GM23338 (cell line): ENCODE measurements around the gene CEND1.

Experiments used
- EZH2 ChIP-seq: fragments of 200-600 bp; sonication (generic); IDR thresholded peaks from one replicate; pipeline ENCODE4 v1.8.0; 2017; ENCODE audit warnings: antibody characterized with exemption, mild to moderate bottlenecking, low read depth; ENCODE audit not compliant: unreplicated experiment
- POLR2AphosphoS5 ChIP-seq: IDR thresholded peaks from 2 replicates; pipeline ENCODE4 v1.6.1; 2016; ENCODE audit warnings: antibody characterized with exemption, low read depth
- TF ChIP-seq, protein P1 (sequence below), 2 experiments: fragments of 200-600 bp in 1 of 2; sonication (generic) in 1 of 2; conservative IDR thresholded peaks; 2 replicates each; pipeline versions ENCODE4 v1.5.1 to v1.6.1; 2016 to 2017; ENCODE audit warnings: antibody characterized with exemption in 2 of 2, low read depth in 2 of 2, mild to moderate bottlenecking in 2 of 2, moderate library complexity in 1 of 2
- TF ChIP-seq, protein P2 (sequence below): IDR thresholded peaks from one replicate; pipeline ENCODE4 v1.6.1; 2018; ENCODE audit warnings: antibody characterized with exemption; ENCODE audit not compliant: unreplicated experiment

DNA sequence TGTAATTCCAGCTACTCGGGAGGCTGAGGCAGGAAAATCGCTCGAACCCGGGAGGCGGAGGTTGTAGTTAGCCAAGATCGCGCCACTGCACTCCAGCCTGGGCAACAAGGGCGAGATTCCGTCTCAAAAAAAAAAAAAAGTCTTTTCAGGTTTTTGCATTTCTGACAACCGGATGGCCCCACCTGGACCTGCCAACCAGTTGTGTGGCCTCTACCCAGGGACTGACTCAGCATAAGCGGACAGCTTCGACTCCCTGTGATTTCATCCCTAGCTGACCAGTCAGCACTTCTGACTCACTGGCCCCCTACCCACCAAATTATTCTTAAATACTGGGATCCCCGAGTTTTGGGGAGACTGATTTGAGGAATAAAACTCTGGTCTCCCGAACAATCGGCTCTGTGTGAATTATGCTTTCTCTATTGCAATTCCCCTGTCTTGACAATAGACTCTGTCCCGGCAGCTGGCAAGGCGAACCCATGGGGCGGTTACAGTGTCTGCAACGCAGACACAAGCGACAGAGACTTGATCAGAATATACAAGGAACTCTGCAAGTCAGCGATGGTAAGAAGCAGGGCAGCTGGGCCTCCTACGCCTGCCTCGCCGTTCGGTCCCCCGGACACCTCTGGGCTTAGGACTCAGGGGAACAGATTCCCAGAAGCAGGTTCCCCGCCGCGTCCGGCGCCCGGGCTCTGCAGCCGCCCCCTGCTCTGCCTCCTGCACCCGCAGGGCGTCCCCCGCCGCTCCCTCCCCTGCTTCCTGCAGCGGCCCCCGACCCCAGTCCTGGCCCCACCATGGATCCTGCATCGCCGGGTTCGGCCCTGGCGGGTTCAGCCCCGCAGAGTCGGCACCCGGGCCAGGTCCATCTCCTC lies 43.4 kb downstream of the CEND1 start:
- TF ChIP-seq, protein P1, sequence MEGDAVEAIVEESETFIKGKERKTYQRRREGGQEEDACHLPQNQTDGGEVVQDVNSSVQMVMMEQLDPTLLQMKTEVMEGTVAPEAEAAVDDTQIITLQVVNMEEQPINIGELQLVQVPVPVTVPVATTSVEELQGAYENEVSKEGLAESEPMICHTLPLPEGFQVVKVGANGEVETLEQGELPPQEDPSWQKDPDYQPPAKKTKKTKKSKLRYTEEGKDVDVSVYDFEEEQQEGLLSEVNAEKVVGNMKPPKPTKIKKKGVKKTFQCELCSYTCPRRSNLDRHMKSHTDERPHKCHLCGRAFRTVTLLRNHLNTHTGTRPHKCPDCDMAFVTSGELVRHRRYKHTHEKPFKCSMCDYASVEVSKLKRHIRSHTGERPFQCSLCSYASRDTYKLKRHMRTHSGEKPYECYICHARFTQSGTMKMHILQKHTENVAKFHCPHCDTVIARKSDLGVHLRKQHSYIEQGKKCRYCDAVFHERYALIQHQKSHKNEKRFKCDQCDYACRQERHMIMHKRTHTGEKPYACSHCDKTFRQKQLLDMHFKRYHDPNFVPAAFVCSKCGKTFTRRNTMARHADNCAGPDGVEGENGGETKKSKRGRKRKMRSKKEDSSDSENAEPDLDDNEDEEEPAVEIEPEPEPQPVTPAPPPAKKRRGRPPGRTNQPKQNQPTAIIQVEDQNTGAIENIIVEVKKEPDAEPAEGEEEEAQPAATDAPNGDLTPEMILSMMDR (conservative IDR thresholded peaks at IDR 0.05; ENCODE audit: low read depth in 2 of 2): no peak
- no peak for TF ChIP-seq EZH2
- TF ChIP-seq, protein P2, sequence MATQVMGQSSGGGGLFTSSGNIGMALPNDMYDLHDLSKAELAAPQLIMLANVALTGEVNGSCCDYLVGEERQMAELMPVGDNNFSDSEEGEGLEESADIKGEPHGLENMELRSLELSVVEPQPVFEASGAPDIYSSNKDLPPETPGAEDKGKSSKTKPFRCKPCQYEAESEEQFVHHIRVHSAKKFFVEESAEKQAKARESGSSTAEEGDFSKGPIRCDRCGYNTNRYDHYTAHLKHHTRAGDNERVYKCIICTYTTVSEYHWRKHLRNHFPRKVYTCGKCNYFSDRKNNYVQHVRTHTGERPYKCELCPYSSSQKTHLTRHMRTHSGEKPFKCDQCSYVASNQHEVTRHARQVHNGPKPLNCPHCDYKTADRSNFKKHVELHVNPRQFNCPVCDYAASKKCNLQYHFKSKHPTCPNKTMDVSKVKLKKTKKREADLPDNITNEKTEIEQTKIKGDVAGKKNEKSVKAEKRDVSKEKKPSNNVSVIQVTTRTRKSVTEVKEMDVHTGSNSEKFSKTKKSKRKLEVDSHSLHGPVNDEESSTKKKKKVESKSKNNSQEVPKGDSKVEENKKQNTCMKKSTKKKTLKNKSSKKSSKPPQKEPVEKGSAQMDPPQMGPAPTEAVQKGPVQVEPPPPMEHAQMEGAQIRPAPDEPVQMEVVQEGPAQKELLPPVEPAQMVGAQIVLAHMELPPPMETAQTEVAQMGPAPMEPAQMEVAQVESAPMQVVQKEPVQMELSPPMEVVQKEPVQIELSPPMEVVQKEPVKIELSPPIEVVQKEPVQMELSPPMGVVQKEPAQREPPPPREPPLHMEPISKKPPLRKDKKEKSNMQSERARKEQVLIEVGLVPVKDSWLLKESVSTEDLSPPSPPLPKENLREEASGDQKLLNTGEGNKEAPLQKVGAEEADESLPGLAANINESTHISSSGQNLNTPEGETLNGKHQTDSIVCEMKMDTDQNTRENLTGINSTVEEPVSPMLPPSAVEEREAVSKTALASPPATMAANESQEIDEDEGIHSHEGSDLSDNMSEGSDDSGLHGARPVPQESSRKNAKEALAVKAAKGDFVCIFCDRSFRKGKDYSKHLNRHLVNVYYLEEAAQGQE: no peak
- TF ChIP-seq POLR2AphosphoS5: no peak; the same call in 1 of the 2 replicates
